ENCODE measurements around the gene NRP2.

The NRP2 gene

DNA sequence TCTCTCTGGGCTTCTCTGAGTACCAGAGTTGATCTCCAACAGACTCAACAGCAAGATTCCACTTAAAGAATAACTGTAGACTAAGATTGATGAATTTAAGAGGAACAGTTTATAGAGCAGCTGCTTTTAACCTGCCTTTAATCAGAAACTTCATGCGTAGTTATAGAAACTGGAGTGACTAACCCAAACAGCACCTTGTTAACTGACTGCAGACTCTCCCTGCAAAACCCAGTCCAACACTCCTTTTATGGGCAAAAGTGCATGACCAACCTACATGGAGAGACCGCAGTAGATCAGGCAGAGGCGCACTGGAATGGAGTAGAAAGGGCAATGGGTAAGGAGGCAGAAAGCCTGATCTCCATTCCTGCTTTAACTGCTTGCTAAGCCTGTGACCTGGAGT, 110.6 kb downstream of the NRP2 start:
- Histone ChIP-seq H3K9me3 (ENCODE audit: insufficient read depth, low read length, severe bottlenecking) (no peaks in the 10 kb centered on the region), H3K27me3 (ENCODE audit: insufficient read depth, low read length, poor library complexity) (peaks cover 4% of the 10 kb centered on the region), H3K27ac (ENCODE audit: low read length) (no peak overlapping the region), H3K4me1 (ENCODE audit: insufficient read depth, low read length) (no peaks in the 10 kb centered on the region), H3K4me2 (ENCODE audit: insufficient read depth, low read length) (no peak overlapping the region), H2AFZ (ENCODE audit: low read depth, low read length) (no peak overlapping the region), H3K79me2 (ENCODE audit: insufficient read depth, low read length) (no peaks in the 10 kb centered on the region), H3K36me3 (ENCODE audit: insufficient read depth, low read length) (no peaks in the 10 kb centered on the region), H4K20me1 (ENCODE audit: insufficient read depth, low read length) (no peaks in the 10 kb centered on the region), H3K9ac (ENCODE audit: low read depth, low read length) (no peak overlapping the region), H3K4me3 (ENCODE audit: low read depth in 1 of 2, low read length in 2 of 2) (no peak overlapping the region)
- no peak for DNase-seq
- no peak for ATAC-seq (ENCODE audit: insufficient read depth, low read depth)
- no peak for TF ChIP-seq EZH2 (IDR thresholded peaks at IDR 0.05; ENCODE audit: borderline replicate concordance, low read depth, low read length, severe bottlenecking)

DNA sequence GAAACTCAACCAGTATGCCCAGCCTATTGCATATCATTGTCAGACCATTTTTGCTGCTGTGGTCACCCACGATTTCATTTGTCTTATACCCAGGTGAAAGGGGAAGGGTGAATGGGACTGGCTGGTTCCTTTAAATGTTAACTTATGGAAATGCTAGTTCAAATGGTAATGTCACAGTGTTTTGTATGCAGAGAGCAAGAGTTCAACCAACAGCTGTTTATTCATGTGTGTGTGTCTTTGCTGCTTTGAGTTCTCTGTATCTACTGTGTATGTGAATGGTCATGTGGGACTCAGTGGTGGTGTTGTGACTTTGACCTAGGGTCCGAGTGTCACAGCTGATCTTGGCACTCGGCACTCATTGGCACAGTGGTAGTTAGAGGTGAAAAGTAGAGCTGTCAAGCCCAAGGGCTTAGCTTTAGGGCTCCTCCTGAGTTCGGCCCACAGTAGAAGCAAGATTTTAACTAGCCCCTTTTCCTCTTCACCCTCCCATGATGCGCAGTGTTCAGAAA, 114.6 kb downstream of the NRP2 start:
- ATAC-seq (ENCODE audit: insufficient read depth, low read depth), result no peak
- no peak for DNase-seq
- no peak overlapping the region for H3K4me3 ChIP-seq (ENCODE audit: low read depth in 1 of 2, low read length in 2 of 2)
- no peak overlapping the region for H3K4me2 ChIP-seq (ENCODE audit: insufficient read depth, low read length)
- peaks cover 2% of the 10 kb centered on the region for H3K9me3 ChIP-seq (ENCODE audit: insufficient read depth, low read length, severe bottlenecking)
- no peak overlapping the region for H3K9ac ChIP-seq (ENCODE audit: low read depth, low read length)
- peaks cover 4% of the 10 kb centered on the region for H3K27me3 ChIP-seq (ENCODE audit: insufficient read depth, low read length, poor library complexity)
- TF ChIP-seq, protein P1, sequence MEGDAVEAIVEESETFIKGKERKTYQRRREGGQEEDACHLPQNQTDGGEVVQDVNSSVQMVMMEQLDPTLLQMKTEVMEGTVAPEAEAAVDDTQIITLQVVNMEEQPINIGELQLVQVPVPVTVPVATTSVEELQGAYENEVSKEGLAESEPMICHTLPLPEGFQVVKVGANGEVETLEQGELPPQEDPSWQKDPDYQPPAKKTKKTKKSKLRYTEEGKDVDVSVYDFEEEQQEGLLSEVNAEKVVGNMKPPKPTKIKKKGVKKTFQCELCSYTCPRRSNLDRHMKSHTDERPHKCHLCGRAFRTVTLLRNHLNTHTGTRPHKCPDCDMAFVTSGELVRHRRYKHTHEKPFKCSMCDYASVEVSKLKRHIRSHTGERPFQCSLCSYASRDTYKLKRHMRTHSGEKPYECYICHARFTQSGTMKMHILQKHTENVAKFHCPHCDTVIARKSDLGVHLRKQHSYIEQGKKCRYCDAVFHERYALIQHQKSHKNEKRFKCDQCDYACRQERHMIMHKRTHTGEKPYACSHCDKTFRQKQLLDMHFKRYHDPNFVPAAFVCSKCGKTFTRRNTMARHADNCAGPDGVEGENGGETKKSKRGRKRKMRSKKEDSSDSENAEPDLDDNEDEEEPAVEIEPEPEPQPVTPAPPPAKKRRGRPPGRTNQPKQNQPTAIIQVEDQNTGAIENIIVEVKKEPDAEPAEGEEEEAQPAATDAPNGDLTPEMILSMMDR (IDR thresholded peaks at IDR 0.05; ENCODE audit: borderline replicate concordance, extremely low read depth, low read length, poor library complexity, severe bottlenecking), result no peak
- TF ChIP-seq EZH2 (IDR thresholded peaks at IDR 0.05; ENCODE audit: borderline replicate concordance, low read depth, low read length, severe bottlenecking), result no peak
- H3K79me2 ChIP-seq (ENCODE audit: insufficient read depth, low read length), result no peaks in the 10 kb centered on the region
- no peak overlapping the region for H3K27ac ChIP-seq (ENCODE audit: low read length)
- no peaks in the 10 kb centered on the region for H3K4me1 ChIP-seq (ENCODE audit: insufficient read depth, low read length)
- H4K20me1 ChIP-seq (ENCODE audit: insufficient read depth, low read length), result no peaks in the 10 kb centered on the region
- H2AFZ ChIP-seq (ENCODE audit: low read depth, low read length), result no peak overlapping the region
- no peaks in the 10 kb centered on the region for H3K36me3 ChIP-seq (ENCODE audit: insufficient read depth, low read length)

DNA sequence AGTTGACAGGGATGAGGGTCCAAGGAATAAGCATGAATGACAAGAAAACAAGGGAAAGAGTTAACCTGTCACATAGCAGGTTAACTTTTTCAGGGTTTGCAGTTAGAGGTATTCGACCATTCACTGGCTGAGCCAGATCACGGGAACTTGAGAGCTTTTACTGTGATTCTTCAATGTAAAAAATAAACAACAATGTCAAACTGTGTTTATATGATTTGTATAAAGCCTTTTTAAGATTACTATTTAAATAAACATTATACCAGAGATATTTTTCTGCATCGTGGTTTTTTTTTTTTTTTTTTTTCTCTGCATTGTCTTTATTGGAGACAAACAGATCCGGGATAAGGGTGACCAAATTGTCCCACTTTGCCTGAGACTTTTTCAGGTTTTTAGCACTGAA, 115.6 kb downstream of the NRP2 start:
- ATAC-seq (ENCODE audit: insufficient read depth, low read depth), result no peak
- H3K79me2 ChIP-seq (ENCODE audit: insufficient read depth, low read length), result no peaks in the 10 kb centered on the region
- no peaks in the 10 kb centered on the region for H4K20me1 ChIP-seq (ENCODE audit: insufficient read depth, low read length)
- no peak overlapping the region for H3K4me2 ChIP-seq (ENCODE audit: insufficient read depth, low read length)
- H3K9me3 ChIP-seq (ENCODE audit: insufficient read depth, low read length, severe bottlenecking), result peaks cover 2% of the 10 kb centered on the region
- no peaks in the 10 kb centered on the region for H3K36me3 ChIP-seq (ENCODE audit: insufficient read depth, low read length)
- H3K27me3 ChIP-seq (ENCODE audit: insufficient read depth, low read length, poor library complexity), result peaks cover 4% of the 10 kb centered on the region
- H3K4me1 ChIP-seq (ENCODE audit: insufficient read depth, low read length), result no peaks in the 10 kb centered on the region
- H3K27ac ChIP-seq (ENCODE audit: low read length), result no peak overlapping the region
- no peak for DNase-seq
- TF ChIP-seq, protein P1 (IDR thresholded peaks at IDR 0.05; ENCODE audit: borderline replicate concordance, extremely low read depth, low read length, poor library complexity, severe bottlenecking), result no peak
- TF ChIP-seq EZH2 (IDR thresholded peaks at IDR 0.05; ENCODE audit: borderline replicate concordance, low read depth, low read length, severe bottlenecking), result no peak
- no peak overlapping the region for H3K4me3 ChIP-seq (ENCODE audit: low read depth in 1 of 2, low read length in 2 of 2)
- H2AFZ ChIP-seq (ENCODE audit: low read depth, low read length), result no peak overlapping the region
- no peak overlapping the region for H3K9ac ChIP-seq (ENCODE audit: low read depth, low read length)

DNA sequence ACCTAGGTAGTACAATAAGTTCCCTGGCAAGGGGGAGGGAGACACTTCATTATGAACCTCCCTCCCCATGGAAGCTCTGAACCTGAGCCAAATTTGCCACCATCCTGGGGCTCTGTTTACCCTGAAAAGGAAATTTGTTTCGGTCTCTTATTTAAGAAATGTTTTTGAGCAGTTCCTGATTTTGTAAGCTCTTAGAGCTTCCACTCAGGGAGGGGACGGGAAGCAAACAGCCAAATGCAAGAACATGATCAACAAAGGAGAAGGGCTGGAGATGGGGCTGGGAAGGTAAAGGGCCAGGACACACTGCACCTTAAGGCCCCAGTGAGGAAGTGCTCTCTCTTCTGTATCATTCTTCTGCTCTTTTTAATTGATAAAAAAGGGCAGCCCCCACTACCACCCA, 117.9 kb downstream of the NRP2 start:
- peaks cover 2% of the 10 kb centered on the region for H3K9me3 ChIP-seq (ENCODE audit: insufficient read depth, low read length, severe bottlenecking)
- no peak overlapping the region for H2AFZ ChIP-seq (ENCODE audit: low read depth, low read length)
- H3K4me3 ChIP-seq (ENCODE audit: low read depth in 1 of 2, low read length in 2 of 2), result no peak overlapping the region
- ATAC-seq (ENCODE audit: insufficient read depth, low read depth), result no peak
- no peak overlapping the region for H3K9ac ChIP-seq (ENCODE audit: low read depth, low read length)
- H3K4me2 ChIP-seq (ENCODE audit: insufficient read depth, low read length), result no peak overlapping the region
- no peak overlapping the region for H3K27ac ChIP-seq (ENCODE audit: low read length)
- H3K36me3 ChIP-seq (ENCODE audit: insufficient read depth, low read length), result no peaks in the 10 kb centered on the region
- TF ChIP-seq, protein P1 (IDR thresholded peaks at IDR 0.05; ENCODE audit: borderline replicate concordance, extremely low read depth, low read length, poor library complexity, severe bottlenecking), result no peak
- TF ChIP-seq EZH2 (IDR thresholded peaks at IDR 0.05; ENCODE audit: borderline replicate concordance, low read depth, low read length, severe bottlenecking), result no peak
- no peaks in the 10 kb centered on the region for H3K79me2 ChIP-seq (ENCODE audit: insufficient read depth, low read length)
- no peaks in the 10 kb centered on the region for H4K20me1 ChIP-seq (ENCODE audit: insufficient read depth, low read length)
- DNase-seq, result no peak
- H3K4me1 ChIP-seq (ENCODE audit: insufficient read depth, low read length), result no peaks in the 10 kb centered on the region
- H3K27me3 ChIP-seq (ENCODE audit: insufficient read depth, low read length, poor library complexity), result peaks cover 4% of the 10 kb centered on the region
